Lung microvascular endothelial cell (primary cell): ENCODE results near the gene GRAP2. TPM values are rescaled to one million over a fixed set of nuclear protein-coding genes. Genes with fewer than 3 reads are reported as not detected.
A peak's percentile ranks its signal among the peaks of the same experiment; 100 is the strongest.

Source experiments
- DNase-seq, 2 donors: peaks; one replicate each; pipeline versions ENCODE4 v3.0.0 to v3.0.0-alpha.2; 2010; ENCODE audit warnings: low read depth in 2 of 2
- total RNA-seq: library from RNA; depleted of rRNA; stranded (reverse); fragments of >200 nt; gene quantifications from 2 replicates; pipeline ENCODE4 v1.2.1, GENCODE V29; 2014

Gene GRAP2
- total RNA-seq, 1 donor from 2014 or later, result not detected

DNA sequence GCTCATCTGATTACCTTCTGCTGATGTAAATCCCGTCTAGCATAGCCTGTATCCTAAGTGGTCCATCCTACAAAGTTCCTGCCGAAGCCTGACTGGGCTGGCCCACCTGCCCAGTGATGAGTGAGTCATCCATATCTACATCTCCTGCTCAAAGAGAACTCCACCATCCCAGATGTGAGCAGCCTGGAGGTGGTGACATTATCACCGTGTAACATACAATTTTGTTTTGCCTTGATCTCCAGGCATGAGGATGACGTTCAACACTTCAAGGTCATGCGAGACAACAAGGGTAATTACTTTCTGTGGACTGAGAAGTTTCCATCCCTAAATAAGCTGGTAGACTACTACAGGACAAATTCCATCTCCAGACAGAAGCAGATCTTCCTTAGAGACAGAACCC, 64.9 kb downstream of the GRAP2 start:
- no peak for DNase-seq

GRCh38 chr22:39966470-39966869, 65.6 kb downstream of the GRAP2 start:
- no peak for DNase-seq

GRCh38 chr22:39967103-39967829, 66.4 kb downstream of the GRAP2 start:
- peak; percentile 37 to 64 for DNase-seq

DNA sequence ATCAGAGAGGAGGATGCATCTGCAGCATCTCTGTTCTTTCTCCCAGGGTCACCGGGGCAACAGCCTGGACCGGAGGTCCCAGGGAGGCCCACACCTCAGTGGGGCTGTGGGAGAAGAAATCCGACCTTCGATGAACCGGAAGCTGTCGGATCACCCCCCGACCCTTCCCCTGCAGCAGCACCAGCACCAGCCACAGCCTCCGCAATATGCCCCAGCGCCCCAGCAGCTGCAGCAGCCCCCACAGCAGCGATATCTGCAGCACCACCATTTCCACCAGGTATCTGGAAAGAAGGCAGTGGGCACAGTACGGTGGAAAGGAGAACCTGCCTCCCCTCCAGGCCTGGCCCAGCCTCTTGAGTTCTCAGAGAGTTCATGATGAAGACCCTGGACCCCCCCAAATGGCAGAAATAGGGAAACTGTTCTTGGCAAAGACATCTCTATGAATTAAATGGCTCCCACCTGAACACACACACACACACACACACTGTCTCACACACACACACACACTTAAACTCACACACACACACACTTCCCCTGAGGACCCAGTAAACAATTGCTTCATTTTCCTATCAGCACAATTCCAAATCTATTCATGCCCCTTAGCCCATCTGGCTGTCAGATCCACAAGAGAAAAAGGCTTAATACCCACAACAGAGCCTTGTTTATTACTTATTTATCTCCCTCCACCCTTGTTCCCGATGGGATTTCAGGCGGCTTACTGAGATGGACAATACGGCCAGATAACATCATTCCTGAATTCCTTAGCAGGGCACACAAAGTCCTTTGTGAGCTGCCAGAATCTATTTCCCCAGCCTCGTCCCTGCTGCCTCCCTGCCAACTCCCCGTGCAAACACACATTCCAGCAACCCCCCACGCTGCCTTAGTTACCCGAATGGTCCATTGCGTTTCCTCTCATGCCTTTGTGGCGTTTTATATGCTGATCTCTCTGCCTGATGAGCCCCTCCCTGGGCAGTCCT, 67.4 kb downstream of the GRAP2 start:
- DNase-seq, result peak; percentile 21 to 57

GRCh38 chr22:39970742-39971141, 69.9 kb downstream of the GRAP2 start:
- no peak for DNase-seq

DNA sequence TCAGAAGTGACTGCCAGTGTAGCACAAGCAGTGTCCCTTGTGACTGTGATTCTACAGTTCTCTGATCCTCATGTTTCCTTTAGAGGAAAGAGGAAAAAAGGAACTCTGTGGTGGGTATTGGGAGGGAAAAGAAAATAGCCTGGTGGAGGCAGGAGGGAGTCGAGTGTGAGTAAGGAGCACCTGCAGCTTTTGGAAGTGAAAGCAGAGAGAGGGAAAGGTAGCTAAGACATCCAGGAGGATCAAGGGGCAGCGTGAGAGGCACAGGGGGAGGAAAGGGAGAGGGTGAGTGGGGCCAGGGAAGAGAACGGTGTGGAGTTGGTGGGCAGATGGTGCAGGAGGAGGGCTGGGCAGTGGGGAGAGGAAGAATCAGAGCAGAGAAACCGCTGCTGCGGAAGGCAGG, 71.8 kb downstream of the GRAP2 start:
- no peak for DNase-seq

DNA sequence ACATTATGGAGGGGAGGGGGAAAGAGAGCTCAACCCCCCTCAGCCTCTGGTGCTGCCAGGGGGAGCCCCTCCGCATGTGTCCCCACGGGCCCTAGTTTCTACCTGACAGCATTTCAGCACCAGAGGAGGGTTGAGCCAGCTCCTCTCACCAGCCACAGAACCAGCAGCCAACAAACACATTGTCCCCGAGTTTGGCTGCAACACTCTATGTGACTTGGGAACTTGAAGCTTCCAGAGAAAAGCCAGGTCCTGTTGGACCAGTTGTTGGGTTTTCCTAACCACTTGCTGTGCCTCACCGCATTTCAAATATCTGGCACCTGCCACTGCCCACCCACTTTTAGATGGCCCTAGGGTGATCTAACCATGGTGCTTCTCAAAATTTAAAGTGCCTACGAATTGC, 72.8 kb downstream of the GRAP2 start:
- DNase-seq, result no peak

- no peak for DNase-seq
Observed at GRCh38 chr22:39974065-39974464, 73.2 kb downstream of the GRAP2 start.

- no peak for DNase-seq
Observed at GRCh38 chr22:39979048-39979447, 78.2 kb downstream of the GRAP2 start.

GRCh38 chr22:39979458-39979857, 78.6 kb downstream of the GRAP2 start:
- DNase-seq, result no peak

GRCh38 chr22:39980596-39980995, 79.7 kb downstream of the GRAP2 start:
- no peak for DNase-seq

GRCh38 chr22:39983346-39983745, 82.5 kb downstream of the GRAP2 start:
- DNase-seq, result no peak

GRCh38 chr22:39984006-39984405, 83.1 kb downstream of the GRAP2 start:
- DNase-seq, result no peak

- no peak for DNase-seq
Observed at GRCh38 chr22:39984746-39985145, 83.9 kb downstream of the GRAP2 start.

GRCh38 chr22:39985383-39986035, 84.6 kb downstream of the GRAP2 start:
- no peak for DNase-seq

DNA sequence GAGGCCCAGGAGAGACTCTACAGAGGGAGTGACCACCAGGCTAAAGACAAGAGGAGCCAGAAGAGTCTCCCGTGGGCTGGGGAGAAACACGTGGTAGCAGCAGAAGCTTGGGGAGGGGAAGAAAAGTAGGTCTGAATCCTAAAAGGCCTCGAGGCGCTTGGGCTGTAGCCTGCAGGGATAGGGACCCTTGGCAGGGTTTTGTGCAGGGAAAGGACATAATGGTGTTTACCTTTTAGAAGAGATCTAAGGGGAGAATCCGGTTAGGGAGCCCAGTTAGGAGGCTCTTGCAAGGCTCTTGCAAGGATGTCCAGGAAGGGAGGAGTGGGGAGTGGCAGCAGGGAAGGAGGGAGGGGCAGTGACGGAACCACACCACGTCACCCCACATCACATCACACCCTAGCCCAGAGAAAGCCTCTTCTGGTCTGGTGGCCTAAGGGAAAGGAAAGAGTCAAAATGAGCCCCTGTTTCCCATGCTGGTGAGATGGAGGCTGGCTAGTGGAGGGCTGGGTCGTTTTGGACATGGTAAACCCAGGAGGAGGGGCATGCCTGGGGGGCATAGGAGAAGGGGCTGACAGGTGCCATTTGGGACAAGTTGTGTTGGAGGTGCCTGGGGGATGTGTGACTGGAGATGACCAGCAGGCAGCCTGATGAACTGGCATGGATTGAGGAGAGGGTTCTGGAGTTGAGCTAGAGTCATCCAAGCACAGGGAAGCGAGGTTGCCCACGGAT, 87.7 kb downstream of the GRAP2 start:
- DNase-seq, result no peak

GRCh38 chr22:39989633-39990032, 88.7 kb downstream of the GRAP2 start:
- DNase-seq, result no peak

- no peak for DNase-seq
Observed at GRCh38 chr22:39990686-39991085, 89.8 kb downstream of the GRAP2 start.

DNA sequence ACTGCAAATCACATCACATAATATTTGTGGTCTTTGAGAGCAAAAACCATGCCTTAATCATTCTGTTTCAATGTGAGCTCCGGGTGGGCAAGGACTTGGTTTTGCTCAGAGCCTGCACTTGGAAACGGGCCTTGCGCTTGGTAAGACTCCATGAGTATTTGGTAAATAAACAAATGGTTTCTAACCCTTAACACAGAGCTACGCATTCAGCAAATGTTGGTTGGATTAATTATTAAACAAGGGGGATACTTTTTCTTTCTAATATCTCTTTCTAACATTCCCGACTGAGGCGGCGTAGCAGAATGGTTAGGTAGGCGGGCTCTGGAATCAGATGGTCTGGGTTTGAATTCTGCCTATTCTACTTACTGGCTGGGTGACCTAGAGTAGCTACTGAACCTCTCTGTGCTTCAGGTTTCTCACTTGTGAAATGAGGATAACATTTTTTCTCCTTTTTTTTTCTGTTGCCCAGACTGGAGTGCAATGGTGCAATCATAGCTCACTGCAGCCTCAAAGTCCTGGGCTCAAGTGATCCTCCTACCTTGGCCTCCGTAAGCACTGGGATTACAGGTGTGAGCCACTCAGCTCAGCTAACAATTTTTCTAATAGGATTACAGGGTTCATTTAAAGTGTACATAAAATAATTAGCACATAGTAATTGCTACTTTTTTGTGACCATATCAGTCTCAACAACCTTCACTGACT, 90.4 kb downstream of the GRAP2 start:
- DNase-seq, result no peak

DNA sequence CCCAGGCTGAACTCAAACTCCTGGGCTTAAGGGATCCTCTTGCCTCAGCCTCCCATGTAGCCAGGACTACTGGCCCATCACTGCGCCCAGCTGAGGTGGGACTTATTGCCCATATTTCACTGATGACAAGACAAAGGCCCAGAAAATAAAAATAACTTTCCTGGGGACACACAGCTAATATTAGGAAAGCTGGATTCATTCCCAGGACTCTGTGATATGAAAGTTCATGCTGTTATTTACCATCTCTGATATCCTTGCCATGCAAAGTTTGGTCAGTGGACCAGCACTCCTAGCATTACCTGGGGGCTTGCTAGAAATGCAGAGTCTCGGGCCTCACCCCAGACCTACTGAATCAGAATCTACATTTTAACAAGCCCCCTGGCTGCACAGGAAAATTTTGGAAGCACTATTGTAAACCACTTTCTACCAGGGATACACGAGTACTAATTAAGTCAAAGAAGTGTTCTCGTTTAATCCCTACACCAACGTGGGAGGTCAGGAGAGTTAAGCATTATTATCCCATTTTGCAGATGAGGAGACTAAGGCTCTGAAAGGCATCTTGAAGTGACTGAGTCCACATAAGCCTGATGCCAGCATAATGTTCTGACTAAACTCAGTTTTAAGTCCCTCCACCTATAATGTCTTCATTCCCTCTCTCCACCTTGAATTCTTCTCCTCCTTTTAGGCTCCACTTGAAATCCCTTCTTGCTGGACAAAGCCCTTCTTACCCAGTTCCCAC, 91.4 kb downstream of the GRAP2 start:
- no peak for DNase-seq
